ENCODE data around the gene COP1. TPM values are rescaled to one million over a fixed set of nuclear protein-coding genes. Genes with fewer than 3 reads are reported as not detected.

The COP1 gene
- total RNA-seq, 1 experiment from 2014 or later: 40.1 TPM

DNA sequence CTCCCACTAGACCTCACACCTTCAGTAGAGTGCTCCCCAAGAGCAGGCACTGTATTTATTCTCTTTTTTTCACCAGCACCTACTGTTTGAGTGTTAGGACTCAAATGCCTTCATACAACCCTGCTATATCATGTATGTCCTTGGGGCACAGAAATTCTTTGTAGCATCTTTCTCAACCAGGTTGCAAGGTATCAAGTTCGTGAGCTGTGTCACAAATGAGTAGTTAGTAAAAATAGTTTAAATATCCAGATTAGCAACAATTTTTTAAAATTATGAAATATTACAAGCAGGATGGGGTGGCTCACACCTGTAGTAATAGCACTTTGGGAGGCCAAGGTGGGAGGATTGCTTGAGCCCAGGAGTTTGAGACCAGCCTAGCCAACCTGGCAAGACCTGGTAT, 311.1 kb downstream of the COP1 start:
- no peak for DNase-seq (ENCODE audit: low read depth)
